Measurements from ENCODE around the gene BIRC5.
"Not testable (repeated sequence)": the region's sequence is repeated elsewhere in the genome, so short reads cannot be mapped to it uniquely, and the experiment has no call there.

BIRC5 gene

DNA sequence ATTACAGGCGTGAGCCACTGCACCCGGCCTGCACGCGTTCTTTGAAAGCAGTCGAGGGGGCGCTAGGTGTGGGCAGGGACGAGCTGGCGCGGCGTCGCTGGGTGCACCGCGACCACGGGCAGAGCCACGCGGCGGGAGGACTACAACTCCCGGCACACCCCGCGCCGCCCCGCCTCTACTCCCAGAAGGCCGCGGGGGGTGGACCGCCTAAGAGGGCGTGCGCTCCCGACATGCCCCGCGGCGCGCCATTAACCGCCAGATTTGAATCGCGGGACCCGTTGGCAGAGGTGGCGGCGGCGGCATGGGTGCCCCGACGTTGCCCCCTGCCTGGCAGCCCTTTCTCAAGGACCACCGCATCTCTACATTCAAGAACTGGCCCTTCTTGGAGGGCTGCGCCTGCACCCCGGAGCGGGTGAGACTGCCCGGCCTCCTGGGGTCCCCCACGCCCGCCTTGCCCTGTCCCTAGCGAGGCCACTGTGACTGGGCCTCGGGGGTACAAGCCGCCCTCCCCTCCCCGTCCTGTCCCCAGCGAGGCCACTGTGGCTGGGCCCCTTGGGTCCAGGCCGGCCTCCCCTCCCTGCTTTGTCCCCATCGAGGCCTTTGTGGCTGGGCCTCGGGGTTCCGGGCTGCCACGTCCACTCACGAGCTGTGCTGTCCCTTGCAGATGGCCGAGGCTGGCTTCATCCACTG, at the start of gene BIRC5:
TSS of gene BIRC5 (plus strand) at position 238 of the 690 bp plus-strand sequence. CDS start at position 302, 64 bp downstream.
- DNase-seq: peak; percentile 84

DNA sequence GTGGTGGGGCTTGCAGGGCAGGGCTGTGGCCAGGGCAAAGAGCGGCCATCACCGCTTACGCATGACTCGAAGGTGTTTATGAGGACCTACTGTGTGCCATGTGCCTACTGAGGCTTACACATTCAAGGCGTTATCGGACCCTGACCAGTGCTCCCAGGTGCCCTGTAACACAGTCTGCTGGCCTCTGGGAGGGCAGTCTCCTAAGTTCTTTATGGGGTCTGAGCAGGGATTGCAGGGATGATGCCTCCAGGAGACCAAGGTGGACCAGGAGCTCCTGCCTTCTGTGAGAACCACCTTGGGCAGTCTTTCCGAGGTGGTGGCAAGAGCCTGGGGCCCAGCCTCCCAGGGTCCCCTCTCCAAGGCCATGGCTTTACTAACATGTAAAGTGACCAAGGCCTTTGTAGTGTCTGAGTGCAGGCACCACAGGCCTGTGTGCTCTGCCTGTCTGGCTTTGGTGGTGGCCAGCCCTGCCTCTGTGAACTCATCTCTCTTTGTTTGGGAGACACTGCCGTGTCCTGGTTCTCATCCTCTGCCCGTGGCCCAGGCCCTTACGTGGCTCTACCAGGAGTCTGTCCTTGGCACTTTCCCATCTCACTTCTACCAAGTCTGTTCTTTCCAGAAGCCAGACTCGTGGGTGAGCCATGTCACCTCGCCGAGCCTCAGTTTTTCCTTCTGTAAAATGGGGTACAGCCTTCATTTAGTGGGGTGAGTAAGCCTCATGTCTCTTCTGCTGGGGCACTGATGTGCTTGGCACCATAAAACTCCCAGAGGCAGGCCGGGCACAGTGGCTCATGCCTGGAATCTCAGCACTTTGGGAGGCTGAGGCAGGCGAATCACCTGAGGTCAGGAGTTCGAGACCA, 49.1 kb upstream of the BIRC5 start:
- DNase-seq: no peak

DNA sequence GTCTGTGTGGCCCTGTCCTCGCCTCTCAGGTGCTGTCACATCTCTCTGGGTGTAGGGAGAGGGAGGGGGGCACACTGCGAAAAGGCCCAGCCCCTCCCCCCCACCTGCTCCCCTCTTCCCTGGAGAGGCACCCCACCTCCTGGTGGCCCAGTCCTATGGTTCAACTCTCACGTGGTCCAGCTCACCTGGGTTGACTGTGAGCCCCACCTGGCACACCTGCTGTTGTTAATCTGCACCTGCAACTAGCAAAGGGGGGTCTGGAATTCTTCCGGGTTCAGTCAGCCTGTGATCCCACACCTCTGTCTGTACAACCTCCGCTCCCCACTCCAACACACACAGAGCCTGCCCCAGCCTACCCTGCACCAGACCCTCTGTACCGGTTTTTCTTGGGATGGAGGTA, 47.6 kb upstream of the BIRC5 start:
- DNase-seq: no peak

DNA sequence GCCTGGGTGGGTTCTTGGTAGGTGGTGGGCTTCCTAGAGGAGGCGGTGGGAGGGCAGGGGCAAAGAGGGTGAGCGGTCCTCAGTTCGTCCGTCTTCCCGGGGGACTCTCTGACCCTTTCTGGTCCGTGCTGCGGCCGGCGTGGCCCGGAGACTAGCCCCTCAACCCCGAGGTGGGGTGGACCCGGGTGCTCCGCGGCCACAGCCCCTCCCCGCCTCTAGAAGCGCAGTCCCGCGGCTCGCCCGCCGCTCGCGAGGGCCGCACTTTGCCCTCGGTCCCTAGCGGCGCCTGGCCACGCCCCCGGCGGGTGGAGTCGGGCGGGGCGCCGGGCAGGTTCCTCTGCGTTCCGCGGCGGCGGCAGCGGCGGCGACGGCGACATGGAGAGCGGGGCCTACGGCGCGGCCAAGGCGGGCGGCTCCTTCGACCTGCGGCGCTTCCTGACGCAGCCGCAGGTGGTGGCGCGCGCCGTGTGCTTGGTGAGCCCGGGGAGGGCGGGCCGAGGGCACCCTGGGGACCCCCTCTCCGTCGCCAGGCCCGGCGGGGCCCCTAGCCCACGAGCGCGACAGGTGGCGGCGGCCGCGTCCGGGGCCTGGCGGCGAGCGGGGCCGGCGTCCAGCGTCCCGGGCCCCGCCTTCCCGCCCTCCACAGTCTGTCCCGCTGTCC, 45.7 kb upstream of the BIRC5 start, which contains the start of gene SYNGR2:
TSS of gene SYNGR2 (plus strand) at position 340 of the 661 bp plus-strand sequence. CDS start at position 376, 36 bp downstream.
- DNase-seq: peak; percentile 82

DNA sequence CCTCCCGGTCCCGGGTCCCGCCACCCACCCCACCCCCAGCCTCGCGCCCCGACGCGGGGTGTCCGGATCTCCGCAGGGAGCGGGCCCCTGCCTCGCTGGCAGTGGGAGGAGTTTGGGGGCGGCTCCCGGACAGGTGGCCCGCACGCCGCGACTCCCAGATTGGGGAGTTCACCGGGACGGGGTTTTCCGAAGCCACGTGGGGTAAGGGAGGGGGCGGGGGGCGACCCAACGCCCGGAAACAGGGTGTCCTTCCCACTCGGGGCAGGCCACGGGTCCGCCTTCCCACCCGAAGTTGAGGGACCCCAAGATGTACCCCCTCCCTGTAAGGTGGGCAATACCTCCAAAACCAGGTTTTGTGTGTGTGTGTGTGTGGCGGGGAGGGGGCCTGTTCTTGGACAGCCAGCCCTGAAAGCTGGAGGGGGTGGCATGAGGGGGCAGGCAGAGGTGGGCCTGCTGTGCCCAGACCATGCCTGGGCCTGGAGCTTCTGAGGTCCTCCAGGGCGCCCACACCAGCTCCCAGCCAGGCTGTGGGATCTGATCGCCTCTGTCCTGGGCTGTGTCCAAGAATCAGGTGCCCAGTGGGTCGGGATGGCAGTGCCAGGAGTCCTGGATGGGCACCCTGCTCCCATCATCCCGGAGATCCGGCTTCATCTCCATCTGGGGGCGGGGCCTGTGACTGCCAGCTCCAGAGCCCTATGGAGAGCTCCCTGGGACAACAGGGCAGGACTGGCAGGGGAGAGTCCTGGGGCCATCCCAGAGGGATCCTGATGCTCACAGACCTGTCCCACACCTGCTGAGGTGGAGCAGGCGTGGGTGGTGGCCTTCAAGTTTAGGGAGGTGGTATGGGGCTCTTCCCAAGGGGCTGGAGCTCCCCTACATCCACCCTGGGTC, 44.9 kb upstream of the BIRC5 start:
- peak; percentile 32 for DNase-seq

DNA sequence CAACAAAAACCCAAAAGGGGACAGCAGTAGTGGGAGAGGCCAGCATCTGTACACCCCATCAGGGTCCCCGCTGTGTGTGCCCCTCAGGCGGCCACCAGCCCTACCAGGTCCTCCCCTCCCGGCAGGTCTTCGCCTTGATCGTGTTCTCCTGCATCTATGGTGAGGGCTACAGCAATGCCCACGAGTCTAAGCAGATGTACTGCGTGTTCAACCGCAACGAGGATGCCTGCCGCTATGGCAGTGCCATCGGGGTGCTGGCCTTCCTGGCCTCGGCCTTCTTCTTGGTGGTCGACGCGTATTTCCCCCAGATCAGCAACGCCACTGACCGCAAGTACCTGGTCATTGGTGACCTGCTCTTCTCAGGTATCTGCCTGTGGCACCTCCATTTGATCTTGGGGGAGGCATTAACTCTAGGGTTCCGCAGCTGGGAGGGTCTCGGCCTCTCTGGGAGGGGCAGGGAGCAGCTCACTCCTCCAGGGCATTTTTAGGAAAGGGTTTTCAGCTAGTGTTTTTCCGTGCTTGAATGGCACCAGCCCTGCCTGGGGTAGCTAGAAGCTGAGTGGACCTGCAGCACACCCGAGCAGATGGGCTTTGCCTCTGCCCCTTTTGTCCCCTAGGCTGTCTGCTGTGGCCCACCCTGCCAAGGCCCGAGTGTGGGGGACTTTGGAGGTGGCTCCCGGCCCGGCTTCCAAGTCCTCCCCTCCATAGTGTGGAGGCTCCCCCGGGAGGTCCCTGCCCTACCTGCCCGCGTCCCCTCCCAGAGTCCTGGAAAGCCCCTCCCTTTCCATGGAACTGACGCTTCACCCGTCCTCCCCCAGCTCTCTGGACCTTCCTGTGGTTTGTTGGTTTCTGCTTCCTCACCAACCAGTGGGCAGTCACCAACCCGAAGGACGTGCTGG, 43.1 kb upstream of the BIRC5 start:
- DNase-seq: no peak

DNA sequence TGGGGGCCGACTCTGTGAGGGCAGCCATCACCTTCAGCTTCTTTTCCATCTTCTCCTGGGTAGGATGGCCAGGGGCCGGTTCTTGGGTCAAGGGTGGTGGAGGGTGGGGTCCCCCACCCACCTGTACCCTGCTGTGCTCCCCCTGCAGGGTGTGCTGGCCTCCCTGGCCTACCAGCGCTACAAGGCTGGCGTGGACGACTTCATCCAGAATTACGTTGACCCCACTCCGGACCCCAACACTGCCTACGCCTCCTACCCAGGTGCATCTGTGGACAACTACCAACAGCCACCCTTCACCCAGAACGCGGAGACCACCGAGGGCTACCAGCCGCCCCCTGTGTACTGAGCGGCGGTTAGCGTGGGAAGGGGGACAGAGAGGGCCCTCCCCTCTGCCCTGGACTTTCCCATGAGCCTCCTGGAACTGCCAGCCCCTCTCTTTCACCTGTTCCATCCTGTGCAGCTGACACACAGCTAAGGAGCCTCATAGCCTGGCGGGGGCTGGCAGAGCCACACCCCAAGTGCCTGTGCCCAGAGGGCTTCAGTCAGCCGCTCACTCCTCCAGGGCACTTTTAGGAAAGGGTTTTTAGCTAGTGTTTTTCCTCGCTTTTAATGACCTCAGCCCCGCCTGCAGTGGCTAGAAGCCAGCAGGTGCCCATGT, 42.3 kb upstream of the BIRC5 start:
- not testable (repeated sequence) for DNase-seq

DNA sequence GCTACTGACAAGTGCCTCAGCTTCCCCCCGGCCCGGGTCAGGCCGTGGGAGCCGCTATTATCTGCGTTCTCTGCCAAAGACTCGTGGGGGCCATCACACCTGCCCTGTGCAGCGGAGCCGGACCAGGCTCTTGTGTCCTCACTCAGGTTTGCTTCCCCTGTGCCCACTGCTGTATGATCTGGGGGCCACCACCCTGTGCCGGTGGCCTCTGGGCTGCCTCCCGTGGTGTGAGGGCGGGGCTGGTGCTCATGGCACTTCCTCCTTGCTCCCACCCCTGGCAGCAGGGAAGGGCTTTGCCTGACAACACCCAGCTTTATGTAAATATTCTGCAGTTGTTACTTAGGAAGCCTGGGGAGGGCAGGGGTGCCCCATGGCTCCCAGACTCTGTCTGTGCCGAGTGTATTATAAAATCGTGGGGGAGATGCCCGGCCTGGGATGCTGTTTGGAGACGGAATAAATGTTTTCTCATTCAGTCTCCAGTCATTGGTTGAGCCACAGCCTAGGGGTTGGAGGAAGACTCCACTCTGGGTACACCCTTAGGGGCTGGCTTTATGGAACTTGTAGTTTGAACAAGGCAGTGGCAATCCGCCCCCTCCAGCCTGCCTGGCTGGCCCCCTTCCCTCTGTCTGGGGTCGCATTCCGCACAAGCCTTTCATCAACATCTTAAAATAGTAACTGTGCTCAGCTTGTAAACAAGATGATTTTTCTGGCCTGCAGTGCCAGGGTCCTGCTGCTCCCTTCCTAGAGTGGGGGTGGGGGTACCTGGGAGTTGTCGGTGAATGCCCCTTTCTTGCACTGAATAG, 41.6 kb upstream of the BIRC5 start:
- no peak for DNase-seq

DNA sequence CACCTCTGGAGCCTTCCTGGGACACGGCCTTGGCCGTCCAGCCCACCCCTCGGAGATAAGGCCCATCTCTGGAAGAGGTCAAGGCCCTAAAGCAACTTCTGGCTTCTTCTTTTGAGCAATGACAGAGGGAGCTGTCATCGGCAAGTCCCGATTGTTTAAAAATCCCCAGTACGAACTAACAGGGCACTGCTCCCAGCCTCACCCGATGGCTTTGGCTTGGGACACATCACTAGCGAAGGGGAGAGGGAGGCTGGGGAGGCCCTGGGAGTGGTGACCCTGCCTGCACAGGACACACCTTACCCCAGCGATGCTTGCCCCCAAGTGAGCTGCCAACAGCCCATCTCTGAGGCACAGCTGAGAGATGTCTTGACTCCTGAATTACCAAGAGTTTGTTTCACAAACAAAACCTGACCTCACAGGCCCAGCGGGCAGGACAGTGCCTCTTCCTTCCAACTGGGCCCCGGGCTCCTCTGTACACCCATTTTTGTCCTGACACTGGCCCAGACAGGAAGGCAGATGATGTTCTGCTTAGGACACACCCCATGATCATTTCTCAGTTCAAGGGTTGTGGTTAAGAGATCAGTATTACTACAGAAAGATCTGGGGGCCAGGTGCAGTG, 40.8 kb upstream of the BIRC5 start:
- no peak for DNase-seq

DNA sequence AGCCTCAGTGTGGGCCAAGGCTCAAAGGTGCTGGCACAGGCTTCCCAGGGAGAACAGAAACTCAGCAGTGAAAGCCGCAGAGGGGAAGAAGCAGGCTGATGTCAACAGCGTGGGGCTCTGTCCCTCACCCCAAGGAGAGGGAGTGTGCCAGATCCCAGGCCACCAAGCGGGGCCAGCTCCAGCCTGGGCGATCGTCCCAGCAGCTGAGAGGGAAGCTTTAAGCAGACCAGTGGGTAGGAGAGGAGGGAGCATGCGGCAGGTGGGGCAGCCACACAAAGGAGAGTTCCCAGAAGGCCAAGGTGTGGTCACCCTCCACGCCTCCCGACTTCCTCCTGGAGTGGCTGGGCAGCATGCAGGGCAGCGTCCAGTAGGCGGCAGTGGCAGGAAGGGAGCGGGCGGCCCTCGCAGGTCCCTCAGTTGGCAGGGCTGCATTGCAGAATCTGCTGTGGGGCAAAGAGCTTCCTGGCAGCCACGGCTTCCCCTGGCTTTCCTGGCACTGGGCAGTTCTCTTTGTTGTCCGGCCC, 39.6 kb upstream of the BIRC5 start:
- no peak for DNase-seq

DNA sequence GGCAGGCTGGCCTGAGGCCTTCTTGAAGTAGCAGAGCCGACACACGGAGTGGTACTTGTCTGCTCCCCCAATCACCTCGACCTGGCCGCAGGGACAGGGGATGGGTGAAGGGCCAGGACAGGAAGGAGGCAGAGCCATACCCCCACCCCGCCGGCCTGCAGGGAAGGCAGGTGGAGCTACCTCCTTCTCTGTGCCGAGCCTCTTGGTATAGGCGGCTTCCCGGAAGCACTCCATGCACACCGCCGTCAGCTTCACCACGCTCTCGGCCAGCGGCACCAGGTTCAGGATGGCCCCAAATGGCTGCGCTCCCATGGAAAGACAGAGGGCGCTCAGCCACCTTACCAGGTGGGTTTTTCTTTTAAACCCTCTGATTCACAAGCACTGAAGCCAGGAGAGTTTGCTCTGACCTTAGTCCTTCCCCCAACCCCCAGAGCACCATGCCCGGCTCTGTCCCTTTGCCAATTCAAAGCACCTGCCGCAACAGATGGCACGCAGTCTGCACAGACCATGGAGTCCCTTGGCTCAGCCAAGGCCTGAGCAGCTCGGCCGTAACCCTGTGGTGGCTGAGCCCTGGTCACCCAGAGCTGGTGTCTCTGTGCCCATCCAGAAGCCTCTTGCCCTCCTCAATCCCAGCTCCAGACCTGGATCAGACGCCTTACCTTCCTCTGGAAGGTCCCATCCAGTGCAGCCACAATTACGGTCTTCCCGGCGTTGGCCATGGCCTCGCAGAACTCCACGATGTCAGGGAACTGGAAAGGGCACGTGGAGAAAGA, 39.0 kb upstream of the BIRC5 start:
- no peak for DNase-seq

DNA sequence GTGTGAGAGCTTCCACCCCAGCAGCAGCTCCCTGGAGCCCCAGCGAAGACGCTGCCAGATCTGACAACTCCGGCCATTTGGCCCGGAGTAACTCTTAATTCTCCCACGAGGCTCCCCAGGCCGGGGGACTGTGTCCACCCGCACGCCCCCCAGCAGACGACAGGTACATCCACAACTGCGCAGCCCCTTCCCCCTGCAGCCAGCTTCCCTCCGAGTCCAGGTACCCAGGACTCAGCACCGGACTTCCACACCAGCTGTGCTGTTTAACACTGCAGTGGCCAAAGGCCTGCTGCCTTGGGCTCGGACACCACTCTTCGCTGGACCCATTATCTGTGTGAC, 38.4 kb upstream of the BIRC5 start:
- DNase-seq: no peak

DNA sequence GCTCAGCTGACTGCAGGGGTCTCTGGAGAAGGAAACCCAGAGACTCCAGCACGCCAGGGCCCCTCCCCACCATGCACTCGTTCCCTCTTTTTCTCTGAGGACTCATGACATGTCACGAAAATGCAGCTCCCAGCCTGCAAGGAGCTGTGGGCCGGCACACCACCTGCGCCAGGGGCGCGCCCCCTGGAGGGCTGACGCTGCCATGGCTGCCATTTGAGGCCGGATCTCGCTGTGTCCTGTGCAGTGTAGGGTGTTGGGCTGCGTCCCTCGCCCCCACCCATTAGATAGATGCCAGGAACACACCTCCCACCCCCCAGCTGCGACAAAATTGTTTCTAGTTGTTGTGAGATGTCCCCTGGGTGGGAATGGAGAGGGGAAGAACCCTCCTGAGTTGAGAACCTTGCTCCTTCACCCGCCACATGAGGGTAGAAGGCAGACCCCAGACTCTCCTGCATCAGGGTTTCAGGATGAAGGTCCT, 37.5 kb upstream of the BIRC5 start:
- peak; percentile 61 for DNase-seq

DNA sequence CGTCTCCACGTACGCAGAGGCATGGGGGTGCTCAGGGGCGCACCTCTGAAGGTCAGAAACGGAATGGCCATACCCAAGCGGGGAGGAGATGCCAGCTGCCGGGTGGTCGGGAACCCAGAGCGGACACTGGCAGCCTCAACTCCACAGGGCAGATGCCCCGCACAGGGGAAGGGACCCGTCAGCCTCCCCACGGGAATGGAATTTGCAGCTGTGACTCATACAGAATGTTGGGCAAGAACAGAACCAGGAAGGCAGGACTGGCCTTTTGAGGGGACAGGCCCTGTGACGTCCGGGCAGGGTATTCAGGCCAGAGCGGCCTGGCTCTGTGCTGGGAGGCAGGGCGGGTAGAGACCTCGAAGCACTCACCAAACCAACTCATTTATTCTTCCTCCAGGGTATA, 34.7 kb upstream of the BIRC5 start:
- no peak for DNase-seq

DNA sequence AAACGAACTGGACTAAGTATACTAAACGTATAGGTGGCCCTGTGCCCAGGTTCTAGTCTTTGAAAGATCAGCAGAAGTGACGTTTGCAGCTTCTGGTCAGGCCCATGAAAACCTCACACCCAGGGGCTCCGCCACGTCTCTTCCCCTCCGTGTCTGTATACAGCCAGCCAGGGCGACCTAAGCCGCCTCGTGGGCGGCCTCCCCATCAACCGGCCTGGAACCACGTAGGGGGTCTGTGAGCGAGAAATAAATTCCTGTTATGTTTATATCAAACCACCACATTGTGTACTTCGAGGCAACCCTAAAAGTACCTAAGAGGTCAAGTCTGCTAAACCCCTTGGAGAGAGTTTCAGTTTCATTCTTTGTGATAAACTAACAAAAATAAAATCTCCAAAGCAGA, 34.0 kb upstream of the BIRC5 start:
- no peak for DNase-seq

DNA sequence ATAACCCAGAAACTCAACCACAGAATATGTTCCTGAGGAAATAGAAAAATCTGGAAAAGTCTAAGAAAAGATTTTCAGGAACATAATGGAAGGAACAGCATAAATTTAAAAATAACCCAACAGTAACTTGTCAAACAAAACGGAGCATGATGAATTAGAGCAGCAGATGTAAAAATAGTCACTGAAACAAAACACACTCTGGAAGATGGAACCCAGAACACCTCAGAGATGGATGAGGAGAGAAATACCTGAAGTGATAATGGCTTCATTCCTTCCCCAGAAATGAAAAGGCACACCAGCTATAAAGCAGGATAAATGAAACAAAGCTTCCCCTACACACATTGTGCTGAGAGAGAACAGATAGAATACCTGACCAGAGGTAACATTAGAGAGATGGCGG, 33.5 kb upstream of the BIRC5 start:
- DNase-seq: no peak

DNA sequence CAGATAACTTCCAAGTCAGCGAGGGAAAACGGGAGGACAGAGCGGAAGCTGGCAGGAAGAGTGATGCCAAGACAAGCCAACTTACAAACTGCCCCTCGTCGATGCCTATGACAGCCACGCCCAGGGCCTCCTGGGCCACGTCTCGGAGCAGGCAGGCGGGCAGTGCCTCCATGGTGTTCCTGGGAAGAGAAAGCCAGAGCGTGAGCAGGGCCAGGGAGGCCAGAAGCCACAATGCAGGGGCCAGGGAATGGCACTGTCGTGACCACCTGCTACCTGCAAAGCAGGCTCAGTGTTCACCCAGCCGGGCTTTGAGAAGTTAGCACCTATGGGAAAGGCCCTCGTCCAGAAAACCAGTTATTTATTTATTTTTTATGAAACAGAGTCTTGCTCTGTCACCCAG, 31.5 kb upstream of the BIRC5 start:
- no peak for DNase-seq

DNA sequence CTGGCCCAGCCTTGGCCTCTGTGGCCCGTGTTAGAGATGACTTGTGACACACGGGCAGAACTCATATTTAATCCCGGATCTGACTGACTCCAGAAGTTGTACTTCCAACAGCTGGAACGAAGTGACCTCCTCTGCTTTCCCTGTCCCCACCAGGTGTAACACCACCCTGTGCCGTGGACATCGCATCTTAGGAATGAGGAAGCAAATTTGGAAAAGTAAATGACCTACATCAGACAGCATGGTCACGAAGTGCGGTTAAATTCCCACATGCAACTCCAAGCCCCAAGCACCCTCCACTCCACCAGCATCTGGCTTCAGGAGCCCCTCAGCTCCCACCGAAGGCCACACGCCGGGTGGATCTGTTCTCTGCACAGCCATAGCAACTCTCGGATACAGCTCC, 30.1 kb upstream of the BIRC5 start:
- no peak for DNase-seq

DNA sequence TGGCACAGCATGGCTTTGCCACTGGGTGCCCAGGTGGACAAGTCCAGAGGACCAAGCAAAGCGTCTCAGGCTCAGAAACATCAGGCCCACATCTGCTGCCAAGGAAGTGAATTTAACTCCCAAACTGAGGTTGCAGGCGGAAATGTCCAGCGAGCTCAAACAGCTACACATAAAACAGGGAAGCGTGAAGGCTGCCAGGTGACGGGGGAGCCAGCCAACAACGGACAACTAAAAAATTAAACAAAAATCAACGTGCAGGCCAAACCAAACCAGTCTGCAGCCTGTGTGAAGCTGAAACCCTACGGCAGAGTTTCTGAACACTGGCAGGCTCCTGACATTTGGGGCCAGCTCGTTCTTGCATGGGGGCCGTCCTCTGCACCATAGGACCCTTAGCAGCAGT, 29.7 kb upstream of the BIRC5 start:
- DNase-seq: no peak
